GM12872 (cell line): ENCODE results near the gene MEF2B.

Source experiments
- TF ChIP-seq, protein P1 (sequence below): IDR thresholded peaks from 3 replicates; pipeline ENCODE4 v1.5.1; 2011; ENCODE audit warnings: low read depth, mild to moderate bottlenecking, low read length, moderate library complexity; ENCODE audit not compliant: insufficient read depth

The MEF2B gene

GRCh38 chr19:19171821-19172532, 1.9 kb upstream of the MEF2B start:
- TF ChIP-seq, protein P1, sequence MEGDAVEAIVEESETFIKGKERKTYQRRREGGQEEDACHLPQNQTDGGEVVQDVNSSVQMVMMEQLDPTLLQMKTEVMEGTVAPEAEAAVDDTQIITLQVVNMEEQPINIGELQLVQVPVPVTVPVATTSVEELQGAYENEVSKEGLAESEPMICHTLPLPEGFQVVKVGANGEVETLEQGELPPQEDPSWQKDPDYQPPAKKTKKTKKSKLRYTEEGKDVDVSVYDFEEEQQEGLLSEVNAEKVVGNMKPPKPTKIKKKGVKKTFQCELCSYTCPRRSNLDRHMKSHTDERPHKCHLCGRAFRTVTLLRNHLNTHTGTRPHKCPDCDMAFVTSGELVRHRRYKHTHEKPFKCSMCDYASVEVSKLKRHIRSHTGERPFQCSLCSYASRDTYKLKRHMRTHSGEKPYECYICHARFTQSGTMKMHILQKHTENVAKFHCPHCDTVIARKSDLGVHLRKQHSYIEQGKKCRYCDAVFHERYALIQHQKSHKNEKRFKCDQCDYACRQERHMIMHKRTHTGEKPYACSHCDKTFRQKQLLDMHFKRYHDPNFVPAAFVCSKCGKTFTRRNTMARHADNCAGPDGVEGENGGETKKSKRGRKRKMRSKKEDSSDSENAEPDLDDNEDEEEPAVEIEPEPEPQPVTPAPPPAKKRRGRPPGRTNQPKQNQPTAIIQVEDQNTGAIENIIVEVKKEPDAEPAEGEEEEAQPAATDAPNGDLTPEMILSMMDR, result no peak

DNA sequence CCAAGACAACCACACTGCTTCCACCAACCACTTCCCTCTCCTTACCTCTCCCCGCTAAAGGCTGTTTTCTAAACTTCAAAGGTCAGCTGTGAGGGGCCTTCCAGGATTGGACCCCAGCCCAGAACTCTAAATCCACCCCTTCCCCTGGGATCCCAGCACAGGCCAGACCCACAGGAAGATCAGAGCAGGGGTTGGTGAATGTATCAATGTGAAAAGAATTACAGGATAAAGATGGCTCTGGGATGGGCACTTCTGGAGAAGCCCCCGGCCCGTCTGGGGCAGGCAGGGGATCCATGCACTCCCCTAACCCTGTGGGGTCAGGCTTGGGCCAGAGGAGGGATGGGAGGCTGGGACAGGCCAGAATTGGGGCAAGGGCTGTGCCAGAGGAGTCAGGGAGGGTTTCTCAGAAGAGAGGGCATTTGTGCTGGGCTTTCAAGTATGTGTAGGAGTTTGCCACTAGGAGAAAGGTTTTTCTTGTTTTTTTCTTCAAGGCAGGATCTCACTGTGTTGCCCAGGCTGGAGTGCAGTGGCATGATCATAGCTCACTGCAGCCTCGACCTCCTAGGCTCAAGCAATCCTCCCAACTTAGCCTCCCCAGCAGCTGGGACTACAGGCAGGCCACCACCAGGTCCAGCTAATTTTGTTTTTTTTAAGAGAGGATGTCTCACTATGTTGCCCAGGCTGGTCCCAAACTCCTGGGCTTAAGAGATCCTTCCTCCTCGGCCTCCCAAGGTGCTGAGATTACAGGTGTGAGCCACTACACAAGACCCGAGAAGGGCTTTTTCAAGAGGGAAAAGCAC, 1.0 kb upstream of the MEF2B start:
- TF ChIP-seq, protein P1, result no peak

- TF ChIP-seq, protein P1, result no peak
Observed at GRCh38 chr19:19169236-19170052, 619 bp downstream of the MEF2B start.

- TF ChIP-seq, protein P1, result no peak
Observed at GRCh38 chr19:19167612-19168011, 2.5 kb downstream of the MEF2B start.

GRCh38 chr19:19165396-19165795, 4.7 kb downstream of the MEF2B start:
- TF ChIP-seq, protein P1, result no peak

GRCh38 chr19:19162495-19162894, 7.6 kb downstream of the MEF2B start:
- TF ChIP-seq, protein P1, result no peak
